ENCODE measurements around the gene KIF1B. TPM values are rescaled to one million over a fixed set of nuclear protein-coding genes. Genes with fewer than 3 reads are reported as not detected.
A peak's percentile ranks its signal among the peaks of the same experiment; 100 is the strongest.

The KIF1B gene
- total RNA-seq, 1 experiment from 2014 or later: 70.1 TPM

GRCh38 chr1:10380594-10381275 lies 170.4 kb downstream of the KIF1B start (continued):
- TF ChIP-seq ZSCAN18 (CRISPR knock-in tag; IDR thresholded peaks at IDR 0.05): no peak

- no peaks in the 10 kb centered on the region for H3K27me3 Mint-ChIP-seq (ENCODE audit: low read depth)
- ChIA-PET CTCF (no interaction called here), POLR2A (no interaction called here)
- H3K4me3 Mint-ChIP-seq: no peak overlapping the region
- no peaks in the 10 kb centered on the region for H3K9me3 Mint-ChIP-seq
- H3K36me3 Mint-ChIP-seq: peaks cover 25% of the 10 kb centered on the region
- peak overlapping the region; percentile 10; the same call in 1 of the 2 replicates for H3K27ac Mint-ChIP-seq
- DNase-seq (ENCODE audit: low spot score) (no peak), ATAC-seq (no peak)
- peaks cover 10% of the 10 kb centered on the region for H3K4me1 Mint-ChIP-seq
- peak; percentile 86; the same call in 1 of the 2 replicates for TF ChIP-seq ZNF121 (CRISPR knock-in tag; IDR thresholded peaks at IDR 0.05)
- no peak for TF ChIP-seq ELF4 (CRISPR knock-in tag; IDR thresholded peaks at IDR 0.05; ENCODE audit: low read depth)
- TF ChIP-seq ZNF219 (CRISPR knock-in tag; IDR thresholded peaks at IDR 0.05; ENCODE audit: borderline replicate concordance): no peak
These were observed 173.3 kb downstream of the KIF1B start for GRCh38 chr1:10383630-10384029.

GRCh38 chr1:10384219-10384618 lies 173.8 kb downstream of the KIF1B start:
- Mint-ChIP-seq H3K4me3 (no peak overlapping the region), H3K27me3 (ENCODE audit: low read depth) (no peaks in the 10 kb centered on the region), H3K36me3 (peaks cover 21% of the 10 kb centered on the region), H3K9me3 (no peaks in the 10 kb centered on the region), H3K4me1 (peaks cover 10% of the 10 kb centered on the region), H3K27ac (peak overlapping the region; percentile 72)
- no peak for TF ChIP-seq HMGA2 (CRISPR knock-in tag; IDR thresholded peaks at IDR 0.05)
- ChIA-PET POLR2A (no interaction called here), CTCF (no interaction called here)
- DNase-seq (ENCODE audit: low spot score): no peak
- ATAC-seq: no peak

- ChIA-PET CTCF (interaction anchor here (0.6 to 1.8 kb wide), 9 partner anchors 9 to 692 kb away, joined by 3 to 8 read pairs (median 4); partner anchors contain the start of gene PGD), POLR2A (interaction anchor here (0.5 to 0.6 kb wide), 2 partner anchors 195 to 685 kb away, joined by 4 to 8 read pairs; no protein-coding TSS in a partner anchor)
- Mint-ChIP-seq H3K4me1 (peaks cover 10% of the 10 kb centered on the region), H3K4me3 (no peak overlapping the region), H3K9me3 (no peaks in the 10 kb centered on the region), H3K27ac (peak overlapping the region; percentile 84), H3K27me3 (ENCODE audit: low read depth) (no peaks in the 10 kb centered on the region), H3K36me3 (peaks cover 15% of the 10 kb centered on the region)
- ATAC-seq: no peak
- no peak for TF ChIP-seq AFF4 (CRISPR knock-in tag; IDR thresholded peaks at IDR 0.05; ENCODE audit: borderline replicate concordance)
- TF ChIP-seq ZNF425 (CRISPR knock-in tag; conservative IDR thresholded peaks at IDR 0.05): no peak
- no peak for TF ChIP-seq EMX1 (CRISPR knock-in tag; IDR thresholded peaks at IDR 0.05)
- TF ChIP-seq ZNF281 (CRISPR knock-in tag; IDR thresholded peaks at IDR 0.05): no peak
- no peak for TF ChIP-seq NR1H2 (CRISPR knock-in tag; IDR thresholded peaks at IDR 0.05)
- no peak for TF ChIP-seq TCF7 (CRISPR knock-in tag; IDR thresholded peaks at IDR 0.05; ENCODE audit: low read depth)
- no peak for TF ChIP-seq MAX (CRISPR knock-in tag; IDR thresholded peaks at IDR 0.05)
- TF ChIP-seq SP1 (CRISPR knock-in tag; conservative IDR thresholded peaks at IDR 0.05): no peak
- TF ChIP-seq ZBTB43 (CRISPR knock-in tag; IDR thresholded peaks at IDR 0.05): no peak
- no peak for TF ChIP-seq SOX15 (CRISPR knock-in tag; IDR thresholded peaks at IDR 0.05)
- no peak for DNase-seq (ENCODE audit: low spot score)
These were observed 176.6 kb downstream of the KIF1B start for GRCh38 chr1:10386761-10387676.
